Mesodermal cell (in vitro differentiated cells): ENCODE measurements around the gene MAP3K20.
"Not testable (repeated sequence)": the region's sequence is repeated elsewhere in the genome, so short reads cannot be mapped to it uniquely, and the experiment has no call there.

Experiments used
- H3K27ac ChIP-seq: 2 replicates; pipeline ENCODE4 v1.7.0; 2013; ENCODE audit warnings: mild to moderate bottlenecking, low read depth, low read length, moderate library complexity; ENCODE audit not compliant: severe bottlenecking
- H3K36me3 ChIP-seq: 2 replicates; pipeline ENCODE4 v1.7.1; 2013; ENCODE audit warnings: mild to moderate bottlenecking, low read length, moderate library complexity; ENCODE audit not compliant: control insufficient read depth, insufficient read depth
- H3K4me1 ChIP-seq: one replicate; pipeline ENCODE4 v1.7.1; 2013; ENCODE audit warnings: mild to moderate bottlenecking, low read length; ENCODE audit not compliant: insufficient read depth, control insufficient read depth, poor library complexity, severe bottlenecking
- H3K4me3 ChIP-seq: 2 replicates; pipeline ENCODE4 v1.7.0; 2013; ENCODE audit warnings: low read length, control low read depth, mild to moderate bottlenecking; ENCODE audit not compliant: insufficient read depth, poor library complexity, severe bottlenecking; ENCODE audit errors: extremely low read depth
- H3K9me3 ChIP-seq: 2 replicates; pipeline ENCODE4 v1.7.1; 2013; ENCODE audit warnings: mild to moderate bottlenecking, low read length, moderate library complexity; ENCODE audit not compliant: control insufficient read depth
- WGBS, 2 experiments: methylation state at CpG; one replicate each; pipeline ENCODE4 v1.1.5; 2013; ENCODE audit warnings: missing lambda C conversion rate in 2 of 2; ENCODE audit not compliant: insufficient coverage in 2 of 2; 5-methylcytosine and 5-hydroxymethylcytosine counted together

MAP3K20 gene

DNA sequence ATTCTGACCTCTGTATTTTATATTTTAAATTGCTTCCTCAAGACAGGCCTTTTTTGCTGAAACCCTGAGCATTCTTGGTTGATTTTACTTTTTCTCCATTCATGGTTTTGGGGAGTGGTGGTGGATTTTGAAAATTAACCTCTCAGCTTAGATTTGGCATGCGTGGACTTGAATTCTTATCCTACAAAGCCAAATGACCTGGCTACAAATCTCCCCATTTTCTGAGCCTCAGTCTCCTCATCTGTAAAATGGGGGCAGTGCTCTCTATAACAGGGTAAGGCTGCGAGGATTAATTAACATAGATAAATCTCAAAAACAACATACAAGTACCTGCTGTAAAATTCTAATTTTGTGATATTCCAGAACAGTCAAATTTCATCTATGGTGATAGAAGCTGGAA is 175.6 kb downstream of the MAP3K20 start:
- no peak overlapping the region for H3K4me3 ChIP-seq
- no peaks in the 10 kb centered on the region for H3K36me3 ChIP-seq
- H3K4me1 ChIP-seq: no peaks in the 10 kb centered on the region
- WGBS, 2 experiments: no CpG with 5 or more reads among the region's 2 CpGs
- H3K27ac ChIP-seq: no peak overlapping the region
- H3K9me3 ChIP-seq: no peaks in the 10 kb centered on the region

DNA sequence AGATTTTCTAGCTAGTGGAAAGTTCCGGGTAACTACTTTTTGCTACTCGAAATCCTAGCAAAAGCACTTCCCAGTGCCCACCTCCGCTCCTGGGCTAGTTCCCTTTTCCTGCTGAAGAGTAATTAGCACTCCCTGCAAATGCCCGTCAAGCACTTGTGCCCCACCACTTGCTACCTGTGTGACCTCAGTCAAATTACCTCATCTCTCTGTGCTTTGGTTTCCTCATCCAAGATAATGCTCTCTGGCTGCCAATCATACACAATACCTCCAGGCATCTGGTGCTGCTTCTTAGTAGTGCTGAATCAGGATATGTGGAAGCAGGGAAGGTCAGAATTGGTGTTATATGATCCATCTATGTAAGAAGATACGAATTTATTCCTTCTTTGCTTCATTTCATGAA is 176.9 kb downstream of the MAP3K20 start:
- Histone ChIP-seq H3K9me3 (no peaks in the 10 kb centered on the region), H3K4me1 (no peaks in the 10 kb centered on the region), H3K36me3 (no peaks in the 10 kb centered on the region), H3K4me3 (no peak overlapping the region), H3K27ac (no peak overlapping the region)
- 65 to 71% methylated on average over 4 to 5 of the region's 5 CpGs for WGBS, 2 experiments

DNA sequence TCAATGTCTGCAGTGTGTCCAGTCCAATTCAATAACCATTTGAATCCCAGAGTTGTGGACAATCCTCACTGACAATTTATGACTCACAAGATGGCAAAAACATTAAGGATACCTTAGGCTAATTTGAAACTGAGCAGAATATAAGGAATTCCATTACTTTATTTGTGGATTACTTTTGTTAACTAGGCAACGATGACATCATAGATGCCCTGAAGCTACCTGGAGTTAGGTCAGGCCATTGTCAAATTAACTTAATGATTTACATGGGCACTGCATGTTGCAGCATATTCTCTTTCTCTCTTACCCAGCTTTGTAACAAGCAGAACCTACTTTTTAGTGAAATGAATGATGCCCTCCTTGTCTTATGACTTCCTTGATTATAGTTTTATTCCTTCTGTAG is 179.0 kb downstream of the MAP3K20 start:
- H3K4me3 ChIP-seq: no peak overlapping the region
- no peaks in the 10 kb centered on the region for H3K9me3 ChIP-seq
- 100% methylated on average over 1 of the region's 1 CpG; no CpG with 5 or more reads in 1 of the 2 experiments for WGBS, 2 experiments
- no peaks in the 10 kb centered on the region for H3K4me1 ChIP-seq
- H3K36me3 ChIP-seq: peaks cover 3% of the 10 kb centered on the region
- no peak overlapping the region for H3K27ac ChIP-seq

DNA sequence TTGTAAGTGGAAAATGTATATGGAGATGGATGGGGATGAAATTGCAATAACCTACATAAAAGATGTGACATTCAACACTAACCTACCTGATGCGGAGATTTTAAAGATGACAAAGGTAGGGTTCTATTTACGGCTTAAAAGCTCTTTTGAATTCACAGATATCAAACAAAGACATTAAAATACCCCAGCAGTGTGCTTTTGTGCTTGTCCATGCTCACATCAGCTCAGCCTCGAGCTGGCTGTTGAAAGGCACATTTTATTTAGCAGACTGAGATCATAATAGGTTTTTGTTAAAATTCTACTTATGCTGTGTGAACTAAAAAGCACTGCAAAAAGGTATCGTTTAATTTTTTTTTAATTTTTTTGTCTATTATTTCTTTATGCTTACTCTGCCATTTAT is 183.1 kb downstream of the MAP3K20 start:
- Histone ChIP-seq H3K36me3 (peaks cover 7% of the 10 kb centered on the region), H3K4me1 (no peaks in the 10 kb centered on the region), H3K4me3 (no peak overlapping the region), H3K9me3 (no peaks in the 10 kb centered on the region), H3K27ac (no peak overlapping the region)
- WGBS, 2 experiments: 100% methylated on average over 2 of the region's 4 CpGs; no CpG with 5 or more reads in 1 of the 2 experiments

DNA sequence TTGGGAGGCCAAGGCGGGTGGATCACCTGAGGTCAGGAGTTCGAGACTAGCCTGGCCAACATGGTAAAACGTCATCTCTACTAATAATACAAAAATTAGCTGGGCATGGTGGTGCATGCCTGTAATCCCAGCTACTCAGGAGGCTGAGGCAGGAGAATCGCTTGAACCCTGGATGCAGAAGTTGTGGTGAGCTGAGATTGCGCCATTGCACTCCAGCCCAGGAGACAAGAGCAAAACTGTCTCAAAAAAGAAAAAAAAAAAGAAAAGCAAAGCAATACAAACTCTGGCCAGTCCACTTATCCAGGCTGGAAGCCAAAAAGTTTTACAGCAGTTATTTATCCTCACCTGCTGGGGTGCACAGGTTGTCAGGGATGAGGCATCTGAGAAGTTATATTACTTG is 186.7 kb downstream of the MAP3K20 start:
- not testable (repeated sequence) for H3K4me1 ChIP-seq, H3K4me3 ChIP-seq, H3K9me3 ChIP-seq, H3K27ac ChIP-seq
- H3K36me3 ChIP-seq: peaks cover 30% of the 10 kb centered on the region
- WGBS, 2 experiments: 100% methylated on average over 1 of the region's 5 CpGs; no CpG with 5 or more reads in 1 of the 2 experiments

DNA sequence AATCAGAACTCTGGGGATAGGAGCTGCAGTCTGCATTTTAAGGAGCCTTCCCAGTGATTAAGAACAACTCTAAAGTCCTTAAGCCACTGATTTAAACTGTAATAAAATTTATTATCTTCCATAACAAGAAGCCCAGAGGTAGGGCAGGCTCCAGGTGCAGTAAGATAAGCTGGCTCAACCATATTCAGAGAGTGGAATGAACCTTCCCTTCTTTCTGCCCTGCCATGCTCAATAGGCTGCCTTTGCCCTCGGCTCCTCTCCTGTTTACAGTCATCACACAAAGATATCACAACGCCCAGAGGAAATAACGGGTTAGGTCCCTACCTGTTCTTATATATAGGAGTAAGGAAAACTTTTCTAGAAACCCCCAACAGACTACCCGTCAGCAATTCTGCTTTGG is 188.5 kb downstream of the MAP3K20 start:
- Histone ChIP-seq H3K4me3 (no peak overlapping the region), H3K9me3 (no peaks in the 10 kb centered on the region), H3K27ac (no peak overlapping the region), H3K36me3 (peaks cover 31% of the 10 kb centered on the region), H3K4me1 (no peaks in the 10 kb centered on the region)
- 100% methylated on average over 1 of the region's 4 CpGs; no CpG with 5 or more reads in 1 of the 2 experiments for WGBS, 2 experiments

DNA sequence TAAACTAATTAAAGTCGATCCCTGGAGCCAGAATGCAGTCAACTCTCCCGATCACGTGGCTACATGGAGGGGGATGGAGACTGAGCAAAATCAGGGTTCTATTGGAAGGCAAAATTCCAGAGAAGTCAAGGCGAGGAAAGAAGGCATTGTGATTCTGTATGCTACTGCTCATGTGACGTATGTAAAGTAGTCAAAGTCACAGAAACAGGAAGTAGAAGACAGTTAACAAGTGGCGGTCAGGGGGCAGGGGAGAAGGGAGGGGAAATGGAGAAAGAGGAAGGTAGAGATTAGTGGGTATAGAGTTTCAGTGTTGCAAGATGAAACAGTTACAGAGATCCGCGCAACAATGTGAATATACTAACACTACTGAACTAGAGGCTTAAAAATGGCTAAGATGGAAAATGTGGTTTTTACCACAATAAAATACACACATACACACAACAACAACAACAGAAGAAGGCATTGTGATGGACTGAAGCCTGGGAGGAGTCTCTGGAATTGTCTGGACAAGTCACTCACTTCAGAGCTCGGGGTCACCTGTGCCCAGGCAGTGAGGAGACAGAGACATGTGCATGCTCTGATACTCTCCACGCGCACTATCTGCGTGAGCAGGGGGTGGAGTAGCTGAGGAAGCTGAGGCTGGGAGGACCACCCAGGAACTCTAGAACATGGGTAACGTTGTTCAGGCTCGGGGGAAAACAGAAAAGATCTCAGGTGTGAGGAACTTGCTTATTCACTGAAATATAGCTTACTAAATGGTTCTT is 189.1 kb downstream of the MAP3K20 start:
- H3K9me3 ChIP-seq: no peaks in the 10 kb centered on the region
- H3K36me3 ChIP-seq: peaks cover 30% of the 10 kb centered on the region
- WGBS, 2 experiments: 79 to 80% methylated on average over 10 of the region's 14 CpGs
- H3K27ac ChIP-seq: no peak overlapping the region
- H3K4me3 ChIP-seq: no peak overlapping the region
- no peaks in the 10 kb centered on the region for H3K4me1 ChIP-seq

DNA sequence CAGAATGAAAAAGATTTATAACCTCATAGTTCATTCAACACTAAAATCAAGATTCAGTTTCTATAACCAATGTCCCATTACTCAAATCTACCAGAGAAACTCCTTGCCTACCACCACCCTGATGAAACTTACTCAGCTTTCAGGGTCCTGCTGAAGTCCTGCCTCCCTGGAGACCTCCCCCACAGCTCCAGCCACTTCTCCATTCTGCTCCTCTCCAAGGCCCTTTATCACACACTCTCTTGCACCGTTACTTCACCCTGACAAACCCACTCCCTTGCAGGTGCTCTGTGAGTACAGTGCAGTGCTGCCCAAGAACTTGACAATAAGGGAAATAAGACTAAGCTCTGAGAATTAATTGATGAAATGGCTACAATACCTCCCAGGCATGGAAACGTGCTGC is 195.5 kb downstream of the MAP3K20 start:
- Histone ChIP-seq H3K36me3 (peaks cover 11% of the 10 kb centered on the region), H3K4me3 (no peak overlapping the region), H3K9me3 (no peaks in the 10 kb centered on the region), H3K4me1 (no peaks in the 10 kb centered on the region), H3K27ac (no peak overlapping the region)
- WGBS, 2 experiments: 84 to 100% methylated on average over 1 to 2 of the region's 2 CpGs

DNA sequence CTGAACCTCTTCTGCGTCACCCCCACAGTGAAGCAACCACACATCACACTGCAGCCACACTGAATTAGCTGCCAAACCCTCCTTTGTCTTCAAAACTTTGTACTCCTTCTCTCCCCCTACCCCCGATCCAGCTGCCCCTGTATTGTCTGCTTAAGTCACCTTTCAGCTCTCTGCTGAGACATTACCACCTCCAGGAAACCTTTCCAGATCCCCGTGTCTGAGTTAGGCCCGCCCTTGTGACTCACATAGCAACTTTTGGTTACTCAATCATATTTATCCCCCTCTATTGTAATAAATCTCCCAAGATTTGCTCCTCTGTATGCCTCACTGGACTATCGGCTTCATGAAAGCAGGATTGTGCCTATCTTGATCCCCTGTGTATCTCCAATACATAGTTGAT is 196.2 kb downstream of the MAP3K20 start:
- H3K36me3 ChIP-seq: peaks cover 4% of the 10 kb centered on the region
- H3K4me1 ChIP-seq: no peaks in the 10 kb centered on the region
- WGBS, 2 experiments: 75 to 89% methylated on average over 5 of the region's 5 CpGs

DNA sequence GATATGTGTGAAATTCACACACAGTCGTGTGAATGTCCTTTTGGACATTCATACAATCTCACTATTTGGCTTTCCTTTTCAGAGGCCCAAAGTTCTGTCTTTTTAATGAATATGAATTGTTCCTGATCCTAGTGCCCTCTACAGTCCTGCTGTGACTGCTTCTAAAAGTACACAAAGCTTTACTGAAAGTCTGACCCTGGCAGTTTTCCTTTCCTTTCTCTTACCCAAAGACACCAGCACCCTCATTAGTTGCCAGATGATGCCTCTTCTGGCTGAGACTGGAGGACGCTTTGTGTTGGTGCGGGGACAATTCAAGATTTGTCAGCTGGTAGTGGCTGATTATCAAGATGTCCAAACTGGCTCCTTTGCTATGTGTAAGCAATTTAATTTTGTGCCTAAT is 197.2 kb downstream of the MAP3K20 start:
- Histone ChIP-seq H3K9me3 (no peaks in the 10 kb centered on the region), H3K27ac (no peak overlapping the region), H3K4me1 (no peaks in the 10 kb centered on the region), H3K36me3 (peaks cover under 1% of the 10 kb centered on the region), H3K4me3 (no peak overlapping the region)
- WGBS, 2 experiments: 78 to 88% methylated on average over 3 of the region's 3 CpGs

More for the DNA sequence above, 196.2 kb downstream of the MAP3K20 start:
- no peak overlapping the region for H3K4me3 ChIP-seq
- H3K27ac ChIP-seq: no peak overlapping the region
- H3K9me3 ChIP-seq: no peaks in the 10 kb centered on the region

DNA sequence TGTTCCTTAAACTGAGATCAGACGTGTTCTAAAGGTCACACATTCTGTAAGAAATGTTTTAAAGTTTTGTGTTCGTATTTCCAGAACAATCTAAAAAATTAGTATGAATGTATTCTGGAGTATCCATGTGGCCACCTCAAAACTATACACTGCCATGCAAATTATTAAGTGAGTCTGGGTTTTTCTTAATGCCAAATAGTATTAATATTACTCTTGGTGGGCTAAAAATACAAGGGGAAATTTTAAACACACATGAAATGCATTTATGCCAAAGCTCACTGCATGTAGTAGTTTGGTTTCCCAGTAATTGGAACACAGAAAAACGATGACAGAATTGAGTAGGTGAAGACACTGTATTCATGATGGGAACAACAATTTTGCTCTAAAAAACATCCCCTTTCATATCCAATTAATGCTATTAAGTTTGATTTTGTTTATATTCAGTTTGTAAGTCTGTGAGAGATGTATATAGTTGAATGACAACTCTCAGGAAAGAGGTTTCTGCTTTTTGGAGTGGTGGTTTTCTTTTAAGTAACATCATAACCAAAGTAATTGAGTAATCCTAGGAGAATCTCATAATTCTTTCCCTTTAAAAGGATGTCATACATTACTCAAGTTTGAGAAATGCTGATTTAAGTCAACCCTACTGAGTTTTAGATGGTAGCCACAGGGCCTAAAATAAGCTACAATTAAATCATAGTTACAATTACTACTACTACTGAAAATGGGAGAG is 203.3 kb downstream of the MAP3K20 start:
- Histone ChIP-seq H3K27ac (no peak overlapping the region), H3K4me3 (no peak overlapping the region), H3K4me1 (no peaks in the 10 kb centered on the region), H3K36me3 (no peaks in the 10 kb centered on the region), H3K9me3 (peaks cover 7% of the 10 kb centered on the region)
- WGBS, 2 experiments: 80 to 100% methylated on average over 1 of the region's 3 CpGs
